Body of pancreas (tissue), 4 donors: ENCODE measurements around the gene ARSG. TPM values are rescaled to one million over a fixed set of nuclear protein-coding genes. Genes with fewer than 3 reads are reported as not detected.

Source experiments
- ATAC-seq: fragments of 150-250 bp; one replicate; pipeline ENCODE4 v1.9.1; 2016
- DNase-seq, 4 donors: peaks; one replicate each; pipeline ENCODE4 v3.0.0-alpha.2; 2019
- H3K27ac ChIP-seq, 4 donors: fragments of 200-600 bp; sonication (generic); 1 replicate in 3 of 4; 2 replicates in 1 of 4; pipeline versions ENCODE4 v1.5.1 to v1.6.1; 2016 to 2019; ENCODE audit warnings: mild to moderate bottlenecking in 1 of 4, mixed read lengths in 1 of 4, moderate library complexity in 1 of 4
- H3K27me3 ChIP-seq, 2 donors: fragments of 200-600 bp; sonication (generic); one replicate each; pipeline ENCODE4 v1.6.0; 2016; ENCODE audit warnings: mild to moderate bottlenecking in 1 of 2
- H3K36me3 ChIP-seq, 2 donors: fragments of 200-600 bp; sonication (generic); replicated peaks in 1 of 2; 2 replicates each; pipeline ENCODE4 v1.5.1; 2016; ENCODE audit warnings: low read depth in 2 of 2; ENCODE audit not compliant: insufficient read depth in 1 of 2
- H3K4me1 ChIP-seq: fragments of 200-600 bp; sonication (generic); one replicate; pipeline ENCODE4 v1.6.0; 2016
- H3K4me3 ChIP-seq, 2 donors: fragments of 200-600 bp; sonication (generic); 1 replicate in 1 of 2; 2 replicates in 1 of 2; pipeline ENCODE4 v1.5.1; 2016 to 2019
- H3K9me3 ChIP-seq, 3 donors: fragments of 200-600 bp; sonication (generic); 1 replicate in 2 of 3; 2 replicates in 1 of 3; pipeline ENCODE4 v1.5.1; 2016
- POLR2A ChIP-seq, 3 donors: fragments of 450-650 bp; IDR thresholded peaks; one replicate each; pipeline ENCODE4 v1.6.1; 2016; ENCODE audit warnings: antibody characterized with exemption in 3 of 3, mild to moderate bottlenecking in 2 of 3
- WGBS, 2 donors: methylation state at CpG; one replicate each; pipeline ENCODE4 v1.1.5; 2017; 5-methylcytosine and 5-hydroxymethylcytosine counted together
- intact Hi-C: fragments of 100-400 bp; cut with DNase I; formaldehyde crosslinking; loops from one replicate; pipeline ENCODE4 v1.15.1; 2023
- total RNA-seq, 2 donors: library from RNA; depleted of rRNA; stranded (reverse); fragments of >200 nt; gene quantifications; one replicate each; pipeline ENCODE4 v1.1.0, GENCODE V29; 2016
- TF ChIP-seq, protein P1 (sequence below), 7 experiments: fragments of 450-650 bp in 4 of 7; fragments of 200-600 bp in 3 of 7; sonication (generic) in 3 of 7; IDR thresholded peaks; one replicate each; pipeline ENCODE4 v1.5.1; 2016 to 2019; ENCODE audit warnings: antibody characterized with exemption in 7 of 7

ARSG gene
- total RNA-seq, 2 donors from 2014 or later: 0.52 to 1.6 TPM

DNA sequence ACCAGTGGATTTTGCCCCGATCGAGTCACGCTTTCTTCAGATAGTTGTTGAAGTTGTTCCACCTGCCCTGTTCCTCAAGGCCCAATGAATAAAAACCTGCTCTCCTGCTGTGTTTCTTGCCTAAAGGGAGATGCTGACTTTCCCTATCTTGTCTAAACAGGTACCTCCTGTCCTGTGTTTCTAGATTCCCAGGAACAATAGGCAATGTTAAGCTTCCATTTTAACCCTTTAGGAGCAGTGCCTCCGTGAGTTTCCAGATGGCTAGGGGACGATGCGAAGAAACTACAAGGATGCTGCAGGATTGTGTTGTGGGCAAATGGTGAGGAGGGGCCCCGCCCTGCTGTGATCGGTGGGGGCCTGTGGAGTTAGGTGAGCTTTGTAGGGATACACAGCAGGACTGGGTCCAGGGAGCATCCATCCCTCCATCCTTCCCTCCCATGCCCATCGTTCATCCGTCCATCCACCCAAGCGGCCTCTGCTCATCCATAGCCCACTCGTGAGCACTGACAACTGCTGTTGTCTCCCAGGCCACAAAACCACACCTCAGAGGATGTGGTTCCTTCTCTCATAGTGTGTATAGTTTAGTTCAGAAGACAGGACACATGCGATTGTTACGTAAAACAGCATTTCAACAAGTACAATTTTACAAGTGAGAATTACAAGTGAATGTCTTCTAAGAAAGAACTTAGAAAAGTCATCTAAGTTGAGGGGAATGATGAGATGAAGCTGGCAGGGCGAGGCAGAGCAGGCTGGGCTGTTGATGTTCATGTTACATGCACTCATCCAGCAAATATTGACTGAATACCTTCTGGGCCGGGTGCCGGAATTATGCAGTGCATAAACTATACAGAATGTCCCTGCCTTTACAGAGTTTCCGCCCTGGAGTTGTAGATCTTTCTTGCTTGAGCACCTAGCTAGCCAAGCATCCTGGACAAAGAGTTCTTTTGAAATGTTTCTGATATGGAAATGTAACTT, 5.2 kb downstream of the ARSG start:
- TF ChIP-seq, protein P1, sequence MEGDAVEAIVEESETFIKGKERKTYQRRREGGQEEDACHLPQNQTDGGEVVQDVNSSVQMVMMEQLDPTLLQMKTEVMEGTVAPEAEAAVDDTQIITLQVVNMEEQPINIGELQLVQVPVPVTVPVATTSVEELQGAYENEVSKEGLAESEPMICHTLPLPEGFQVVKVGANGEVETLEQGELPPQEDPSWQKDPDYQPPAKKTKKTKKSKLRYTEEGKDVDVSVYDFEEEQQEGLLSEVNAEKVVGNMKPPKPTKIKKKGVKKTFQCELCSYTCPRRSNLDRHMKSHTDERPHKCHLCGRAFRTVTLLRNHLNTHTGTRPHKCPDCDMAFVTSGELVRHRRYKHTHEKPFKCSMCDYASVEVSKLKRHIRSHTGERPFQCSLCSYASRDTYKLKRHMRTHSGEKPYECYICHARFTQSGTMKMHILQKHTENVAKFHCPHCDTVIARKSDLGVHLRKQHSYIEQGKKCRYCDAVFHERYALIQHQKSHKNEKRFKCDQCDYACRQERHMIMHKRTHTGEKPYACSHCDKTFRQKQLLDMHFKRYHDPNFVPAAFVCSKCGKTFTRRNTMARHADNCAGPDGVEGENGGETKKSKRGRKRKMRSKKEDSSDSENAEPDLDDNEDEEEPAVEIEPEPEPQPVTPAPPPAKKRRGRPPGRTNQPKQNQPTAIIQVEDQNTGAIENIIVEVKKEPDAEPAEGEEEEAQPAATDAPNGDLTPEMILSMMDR (IDR thresholded peaks at IDR 0.05): no peak
- TF ChIP-seq POLR2A (IDR thresholded peaks at IDR 0.05): no peak
- 74 to 79% methylated on average over 18 of the region's 18 CpGs for WGBS, 2 donors
- intact Hi-C loops: no loop called here
- ATAC-seq (no peak), DNase-seq (peak in 2 of 4 donors; percentile 30 to 34)
- Histone ChIP-seq H3K4me3 (no peak overlapping the region), H3K9me3 (no peaks in the 10 kb centered on the region), H3K27ac (peak overlapping the region in 1 of 4 donors; percentile 9), H3K36me3 (no peaks in the 10 kb centered on the region), H3K4me1 (peaks cover 10% of the 10 kb centered on the region), H3K27me3 (peaks cover 0 to 8% of the 10 kb centered on the region in 2 donors)

DNA sequence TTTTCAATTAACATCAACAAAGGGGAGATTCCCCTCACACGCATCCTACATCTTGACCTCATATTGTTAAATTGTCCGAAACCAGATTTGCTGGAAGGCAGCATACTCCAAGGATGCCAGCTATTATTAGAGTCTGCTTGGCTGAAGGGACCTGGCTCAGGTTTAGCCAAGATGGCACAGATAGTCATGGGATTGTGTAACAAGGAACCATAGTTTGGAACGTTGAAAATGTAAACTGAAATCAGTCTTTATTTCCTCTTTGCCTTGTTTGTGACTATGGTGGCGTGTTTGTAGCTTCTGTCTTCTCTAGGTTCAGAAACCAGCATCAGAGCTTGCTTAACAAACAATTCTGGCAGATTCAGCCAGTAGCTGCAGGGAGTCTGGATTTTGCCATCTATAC, 5.9 kb downstream of the ARSG start:
- Histone ChIP-seq H3K36me3 (no peaks in the 10 kb centered on the region), H3K4me1 (peaks cover 3% of the 10 kb centered on the region), H3K27me3 (peaks cover 0 to 1% of the 10 kb centered on the region in 2 donors), H3K9me3 (no peaks in the 10 kb centered on the region), H3K4me3 (no peak overlapping the region), H3K27ac (peak overlapping the region in 1 of 4 donors; percentile 9)
- WGBS, 2 donors: 70 to 79% methylated on average over 4 of the region's 4 CpGs
- DNase-seq: no peak
- TF ChIP-seq, protein P1 (IDR thresholded peaks at IDR 0.05): no peak
- TF ChIP-seq POLR2A (IDR thresholded peaks at IDR 0.05): no peak
- no peak for ATAC-seq
- intact Hi-C loops: no loop called here

DNA sequence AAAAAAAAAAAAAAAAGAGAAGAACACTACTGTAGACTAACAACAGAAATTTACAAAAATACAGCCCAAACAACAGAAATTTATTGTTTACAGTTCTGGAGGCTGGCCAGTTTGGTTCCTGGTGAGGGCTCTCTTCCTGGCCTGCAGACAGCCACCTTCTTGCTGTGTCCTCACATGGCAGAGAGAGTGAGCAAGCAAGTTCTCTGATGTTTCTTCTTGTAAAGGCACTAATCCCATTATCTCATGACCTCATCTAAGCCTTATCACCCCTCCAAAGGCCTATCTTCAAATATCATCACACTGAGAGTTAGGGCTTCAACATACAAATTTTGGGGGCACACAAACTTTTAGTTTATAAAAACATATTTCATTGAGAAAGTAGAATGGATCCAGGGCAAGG, 7.3 kb downstream of the ARSG start:
- Histone ChIP-seq H3K36me3 (no peaks in the 10 kb centered on the region), H3K4me1 (no peaks in the 10 kb centered on the region), H3K9me3 (no peaks in the 10 kb centered on the region), H3K4me3 (no peak overlapping the region), H3K27me3 (no peaks in the 10 kb centered on the region), H3K27ac (no peak overlapping the region)
- intact Hi-C loops: no loop called here
- no peak for TF ChIP-seq POLR2A (IDR thresholded peaks at IDR 0.05)
- TF ChIP-seq, protein P1 (IDR thresholded peaks at IDR 0.05): no peak
- DNase-seq (no peak), ATAC-seq (no peak)

DNA sequence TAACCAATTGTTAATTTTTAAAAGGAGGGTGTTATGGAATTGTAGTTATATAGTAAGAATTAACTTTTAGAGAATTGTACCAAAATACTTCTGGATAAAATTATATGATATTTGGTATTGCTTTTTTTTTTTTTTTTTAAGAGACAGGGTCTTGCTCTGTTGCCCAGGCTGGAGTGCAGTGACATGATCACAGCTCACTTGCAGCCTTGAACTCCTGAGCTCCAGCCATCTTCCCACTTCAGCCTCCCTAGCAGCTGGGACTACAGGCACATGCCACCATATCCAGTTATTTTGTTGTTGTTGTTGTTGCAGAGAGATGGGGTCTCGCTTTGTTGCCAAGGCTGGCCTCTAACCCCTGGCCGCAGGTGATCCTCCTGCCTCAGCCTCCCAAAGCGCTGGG, 8.5 kb downstream of the ARSG start:
- no peaks in the 10 kb centered on the region for H3K36me3 ChIP-seq
- ATAC-seq (no peak), DNase-seq (no peak)
- WGBS, 2 donors: 86 to 95% methylated on average over 3 of the region's 3 CpGs
- no peaks in the 10 kb centered on the region for H3K9me3 ChIP-seq
- no peak overlapping the region for H3K4me3 ChIP-seq
- peaks cover 1% of the 10 kb centered on the region for H3K4me1 ChIP-seq
- intact Hi-C loops: no loop called here
- no peak for TF ChIP-seq POLR2A (IDR thresholded peaks at IDR 0.05)
- TF ChIP-seq, protein P1 (IDR thresholded peaks at IDR 0.05): no peak
- no peak overlapping the region for H3K27ac ChIP-seq
- no peaks in the 10 kb centered on the region for H3K27me3 ChIP-seq
